H9 (cell line): ENCODE data around the gene GRIK3. TPM values are rescaled to one million over a fixed set of nuclear protein-coding genes. Genes with fewer than 3 reads are reported as not detected.

Source experiments
- DNase-seq: peaks from one replicate; pipeline ENCODE4 v3.0.0-alpha.2; 2017
- H2AFZ ChIP-seq: one replicate; pipeline ENCODE4 v1.6.1; 2013; ENCODE audit warnings: mild to moderate bottlenecking, low read length, control low read depth, moderate library complexity
- H2AK5ac ChIP-seq: 2 replicates; pipeline ENCODE4 v1.6.1; 2013; ENCODE audit warnings: low read length, control low read depth, mixed read lengths; ENCODE audit not compliant: insufficient read length
- H2BK120ac ChIP-seq: one replicate; pipeline ENCODE4 v1.6.1; 2013; ENCODE audit warnings: low read depth, mild to moderate bottlenecking, low read length, control low read depth, inconsistent platforms; ENCODE audit not compliant: poor library complexity, severe bottlenecking
- H2BK12ac ChIP-seq: 2 replicates; pipeline ENCODE4 v1.6.1; 2013; ENCODE audit warnings: low read length, control low read depth, mixed read lengths, low read depth; ENCODE audit not compliant: insufficient read length
- H2BK15ac ChIP-seq: 2 replicates; pipeline ENCODE4 v1.6.1; 2013; ENCODE audit warnings: low read depth, low read length, control low read depth
- H2BK20ac ChIP-seq: one replicate; pipeline ENCODE4 v1.6.1; 2013; ENCODE audit warnings: low read depth, mild to moderate bottlenecking, low read length, control low read depth, inconsistent platforms; ENCODE audit not compliant: poor library complexity, severe bottlenecking
- H2BK5ac ChIP-seq: 2 replicates; pipeline ENCODE4 v1.6.1; 2013; ENCODE audit warnings: low read length, control low read depth, mixed read lengths; ENCODE audit not compliant: insufficient read length
- H3K14ac ChIP-seq: 2 replicates; pipeline ENCODE4 v1.6.1; 2013; ENCODE audit warnings: low read length, control low read depth; ENCODE audit not compliant: insufficient read depth
- H3K18ac ChIP-seq: 2 replicates; pipeline ENCODE4 v1.6.1; 2013; ENCODE audit warnings: low read depth, mild to moderate bottlenecking, mixed read lengths, low read length, control low read depth; ENCODE audit not compliant: insufficient read length
- H3K23ac ChIP-seq: 2 replicates; pipeline ENCODE4 v1.6.1; 2013; ENCODE audit warnings: low read length, control low read depth, mixed read lengths, low read depth; ENCODE audit not compliant: insufficient read length
- H3K23me2 ChIP-seq: 2 replicates; pipeline ENCODE4 v1.6.1; 2013; ENCODE audit warnings: low read depth, mild to moderate bottlenecking, mixed read lengths, low read length, control low read depth; ENCODE audit not compliant: insufficient read length, poor library complexity, severe bottlenecking
- H3K27ac ChIP-seq: 2 replicates; pipeline ENCODE4 v1.5.1; 2013; ENCODE audit warnings: low read length, control low read depth, mixed read lengths, low read depth; ENCODE audit not compliant: insufficient read length
- H3K27me3 ChIP-seq: 2 replicates; pipeline ENCODE4 v1.6.1; 2013; ENCODE audit warnings: low read length, control low read depth, inconsistent platforms; ENCODE audit not compliant: insufficient read depth
- H3K4ac ChIP-seq: 2 replicates; pipeline ENCODE4 v1.6.1; 2013; ENCODE audit warnings: low read depth, mild to moderate bottlenecking, control low read depth, inconsistent platforms, low read length, moderate library complexity
- H3K4me1 ChIP-seq: 2 replicates; pipeline ENCODE4 v1.6.1; 2013; ENCODE audit warnings: low read length, control low read depth, inconsistent platforms; ENCODE audit not compliant: insufficient read depth
- H3K4me2 ChIP-seq: 2 replicates; pipeline ENCODE4 v1.6.1; 2013; ENCODE audit warnings: low read length, control low read depth, mixed read lengths; ENCODE audit not compliant: insufficient read length, insufficient read depth
- H3K56ac ChIP-seq: 2 replicates; pipeline ENCODE4 v1.6.1; 2013; ENCODE audit warnings: low read depth, mild to moderate bottlenecking, mixed read lengths, low read length, control low read depth; ENCODE audit not compliant: insufficient read length
- H3K79me1 ChIP-seq: 2 replicates; pipeline ENCODE4 v1.6.1; 2013; ENCODE audit warnings: low read depth, mild to moderate bottlenecking, moderate library complexity, low read length, control low read depth, inconsistent platforms; ENCODE audit not compliant: insufficient read depth, poor library complexity, severe bottlenecking
- H3K79me2 ChIP-seq: 2 replicates; pipeline ENCODE4 v1.6.1; 2013; ENCODE audit warnings: low read length, control low read depth, inconsistent platforms; ENCODE audit not compliant: insufficient read depth
- H3K9ac ChIP-seq: 2 replicates; pipeline ENCODE4 v1.6.1; 2013; ENCODE audit warnings: low read length, control low read depth, mixed read lengths; ENCODE audit not compliant: insufficient read length; ENCODE audit errors: extremely low read depth
- H3K9me3 ChIP-seq: one replicate; pipeline ENCODE4 v1.6.1; 2013; ENCODE audit warnings: low read depth, low read length, inconsistent platforms; ENCODE audit not compliant: control insufficient read depth
- H3T11ph ChIP-seq: one replicate; pipeline ENCODE4 v1.6.1; 2013; ENCODE audit warnings: mild to moderate bottlenecking, low read length, control low read depth, inconsistent platforms
- H4K20me1 ChIP-seq: one replicate; pipeline ENCODE4 v1.6.1; 2013; ENCODE audit not compliant: control insufficient read depth, insufficient read length, insufficient read depth
- H4K5ac ChIP-seq: 2 replicates; pipeline ENCODE4 v1.6.1; 2013; ENCODE audit warnings: low read depth, mild to moderate bottlenecking, mixed read lengths, low read length, control low read depth; ENCODE audit not compliant: insufficient read length
- H4K8ac ChIP-seq: replicated peaks from 2 replicates; pipeline ENCODE4 v1.6.1; 2013; ENCODE audit warnings: low read length, control low read depth, mixed read lengths, low read depth; ENCODE audit not compliant: insufficient read length
- H4K91ac ChIP-seq: 2 replicates; pipeline ENCODE4 v1.6.1; 2013; ENCODE audit warnings: low read depth, mild to moderate bottlenecking, moderate library complexity, mixed read lengths, low read length, control low read depth; ENCODE audit not compliant: insufficient read length
- H3K27ac Mint-ChIP-seq, 3 experiments: 2 replicates in 2 of 3; 3 replicates in 1 of 3; pipeline ENCODE4 v1.8.0; 2020 to 2021; ENCODE audit warnings: mixed read lengths in 3 of 3, mild to moderate bottlenecking in 1 of 3, moderate library complexity in 1 of 3
- H3K27me3 Mint-ChIP-seq: 2 replicates; pipeline ENCODE4 v1.8.0; 2021; ENCODE audit warnings: low read depth, mild to moderate bottlenecking, moderate library complexity, mixed read lengths
- H3K36me3 Mint-ChIP-seq, 3 experiments: 2 replicates in 2 of 3; 3 replicates in 1 of 3; pipeline ENCODE4 v1.8.0; 2020 to 2021; ENCODE audit warnings: low read depth in 3 of 3, mixed read lengths in 3 of 3; ENCODE audit not compliant: insufficient read depth in 1 of 3
- H3K4me1 Mint-ChIP-seq, 2 experiments: 2 replicates each; pipeline ENCODE4 v1.8.0; 2020; ENCODE audit warnings: mixed read lengths in 2 of 2
- H3K4me3 Mint-ChIP-seq, 2 experiments: 2 replicates in 1 of 2; 3 replicates in 1 of 2; pipeline ENCODE4 v1.8.0; 2020 to 2021; ENCODE audit warnings: mild to moderate bottlenecking in 2 of 2, mixed read lengths in 2 of 2, moderate library complexity in 1 of 2
- H3K9me3 Mint-ChIP-seq, 2 experiments: 2 replicates in 1 of 2; 3 replicates in 1 of 2; pipeline ENCODE4 v1.8.0; 2020; ENCODE audit warnings: mild to moderate bottlenecking in 2 of 2, mixed read lengths in 2 of 2, moderate library complexity in 1 of 2
- CTCF ChIP-seq: fragments of 200-600 bp; sonication (generic); conservative IDR thresholded peaks from 3 replicates; pipeline ENCODE4 v1.8.0; 2021; ENCODE audit warnings: antibody characterized with exemption, mild to moderate bottlenecking
- WGBS: extraction: QIAGEN DNeasy Blood & Tissue Kit; methylation state at CpG from one replicate; pipeline ENCODE4 v1.1.7; 2013; ENCODE audit warnings: missing lambda C conversion rate, low lambda C conversion rate, mixed read lengths; ENCODE audit not compliant: insufficient read length; ENCODE audit errors: extremely low coverage; 5-methylcytosine and 5-hydroxymethylcytosine counted together
- total RNA-seq: library from RNA; stranded (reverse); gene quantifications from 2 replicates; pipeline ENCODE4 v1.2.1, GENCODE V29; 2021

The GRIK3 gene
- total RNA-seq, 1 experiment from 2014 or later: 1.7 TPM

- no peaks in the 10 kb centered on the region; a peak in 2 of 7 replicates for H3K36me3 Mint-ChIP-seq
- no peak overlapping the region for H3T11ph ChIP-seq
- H4K20me1 ChIP-seq: no peaks in the 10 kb centered on the region
- no peak overlapping the region for H3K4me3 Mint-ChIP-seq
- H3K27ac Mint-ChIP-seq: no peak overlapping the region
- no peak overlapping the region for H2BK20ac ChIP-seq
- H3K14ac ChIP-seq: no peak overlapping the region; the same call in 1 of the 2 replicates
- H3K9ac ChIP-seq: no peak overlapping the region
- 0 out of 2 replicates have a peak, but pooled peaks cover 4% of the 10 kb centered on the region for H3K4me1 ChIP-seq
- H3K9me3 ChIP-seq: no peaks in the 10 kb centered on the region
- H3K27me3 Mint-ChIP-seq: peaks cover 12% of the 10 kb centered on the region
- H3K4me1 Mint-ChIP-seq: peaks cover 17 to 19% of the 10 kb centered on the region in 2 experiments
- H3K18ac ChIP-seq: no peak overlapping the region
- no peaks in the 10 kb centered on the region; the same call in 1 of the 2 replicates for H3K27me3 ChIP-seq
- peaks cover 9 to 10% of the 10 kb centered on the region in 2 experiments; a peak in 3 of 5 replicates for H3K9me3 Mint-ChIP-seq
- H3K27ac ChIP-seq: no peak overlapping the region
- no peak for DNase-seq
- no peaks in the 10 kb centered on the region for H3K79me2 ChIP-seq
- no peak overlapping the region for H2BK5ac ChIP-seq
- H3K23me2 ChIP-seq: no peaks in the 10 kb centered on the region
- no peak overlapping the region for H2BK120ac ChIP-seq
- H3K4ac ChIP-seq: no peak overlapping the region
- TF ChIP-seq CTCF: no peak
- no peak overlapping the region for H2AFZ ChIP-seq
- no peak overlapping the region for H3K4me2 ChIP-seq
- H2BK12ac ChIP-seq: no peak overlapping the region
- no peak overlapping the region for H4K5ac ChIP-seq
- no peaks in the 10 kb centered on the region for H3K79me1 ChIP-seq
- no peak overlapping the region for H3K56ac ChIP-seq
- H2AK5ac ChIP-seq: no peak overlapping the region
- WGBS: no CpG with 5 or more reads among the region's 3 CpGs
- H4K91ac ChIP-seq: no peak overlapping the region
- H2BK15ac ChIP-seq: no peak overlapping the region
- no peak overlapping the region for H4K8ac ChIP-seq
- H3K23ac ChIP-seq: no peak overlapping the region
Observed at GRCh38 chr1:36760081-36760480, 274.2 kb downstream of the GRIK3 start.
